B cell (primary cell): ENCODE data around the gene CAPZB. TPM values are rescaled to one million over a fixed set of nuclear protein-coding genes. Genes with fewer than 3 reads are reported as not detected.

Experiments
- ATAC-seq: fragments of 200-7000 bp; cut with Tn5 transposase; one replicate; pipeline ENCODE4 v1.10.0; 2021; ENCODE audit warnings: low read depth, mild to moderate bottlenecking, moderate number of reproducible peaks, moderate library complexity
- CTCF ChIA-PET: fragments of 350-600 bp; sonication (Branson Sonifier 250); formaldehyde crosslinking; loops from one replicate; lab custom pipeline; 2021; ENCODE audit warnings: antibody characterized with exemption, inconsistent platforms; lab: Charles Lee
- POLR2A ChIA-PET: fragments of 350-600 bp; sonication (Branson Sonifier 250); formaldehyde crosslinking; loops from one replicate; lab custom pipeline; 2021; ENCODE audit warnings: antibody characterized with exemption; lab: Charles Lee
- DNase-seq: peaks from one replicate; pipeline ENCODE4 v3.0.0; 2013
- H2AFZ ChIP-seq: 2 replicates; pipeline ENCODE4 v1.6.1; 2012; ENCODE audit warnings: mild to moderate bottlenecking, low read depth, low read length; ENCODE audit not compliant: insufficient read depth, poor library complexity, severe bottlenecking
- H3K27ac ChIP-seq, 2 donors: 1 replicate in 1 of 2; 2 replicates in 1 of 2; pipeline ENCODE4 v1.5.1; 2012 to 2013; ENCODE audit warnings: low read length in 2 of 2, mild to moderate bottlenecking in 2 of 2, moderate library complexity in 1 of 2
- H3K27me3 ChIP-seq, 4 experiments: fragments of 200-600 bp in 1 of 4; sonication (generic) in 1 of 4; replicated peaks in 1 of 4; 1 replicate in 2 of 4; 2 replicates in 2 of 4; pipeline versions ENCODE4 v1.6.1 to v1.7.0; 2013 to 2016; ENCODE audit warnings: low read length in 3 of 4, mild to moderate bottlenecking in 2 of 4, mixed read lengths in 1 of 4, moderate library complexity in 1 of 4; ENCODE audit not compliant: insufficient read depth in 4 of 4, control insufficient read depth in 3 of 4; ENCODE audit errors: control extremely low read depth in 1 of 4
- H3K36me3 ChIP-seq, 2 experiments: replicated peaks in 1 of 2; 1 replicate in 1 of 2; 2 replicates in 1 of 2; pipeline versions ENCODE4 v1.6.1 to v1.7.1; 2013; ENCODE audit warnings: low read length in 1 of 2; ENCODE audit not compliant: insufficient read depth in 2 of 2, control insufficient read depth in 1 of 2; ENCODE audit errors: control extremely low read depth in 1 of 2, extremely low read depth in 1 of 2
- H3K4me1 ChIP-seq, 2 donors: fragments of 200-600 bp in 1 of 2; sonication (generic) in 1 of 2; 1 replicate in 1 of 2; 2 replicates in 1 of 2; pipeline versions ENCODE4 v1.5.1 to v1.6.1; 2013 to 2017; ENCODE audit warnings: low read length in 2 of 2; ENCODE audit not compliant: control insufficient read depth in 2 of 2, insufficient read depth in 2 of 2
- H3K4me2 ChIP-seq: replicated peaks from 2 replicates; pipeline ENCODE3; 2012; ENCODE audit warnings: mild to moderate bottlenecking, low read depth, low read length; ENCODE audit not compliant: poor library complexity, severe bottlenecking
- H3K4me3 ChIP-seq, 5 experiments: fragments of 200-600 bp in 1 of 5; sonication (generic) in 1 of 5; 1 replicate in 3 of 5; 2 replicates in 2 of 5; pipeline versions ENCODE4 v1.5.1 to v1.7.0; 2011 to 2016; ENCODE audit warnings: low read length in 4 of 5, mild to moderate bottlenecking in 4 of 5, low read depth in 2 of 5, control low read depth in 1 of 5, moderate library complexity in 1 of 5; ENCODE audit not compliant: insufficient read depth in 1 of 5; ENCODE audit errors: control extremely low read depth in 1 of 5, extremely low read depth in 1 of 5
- H3K79me2 ChIP-seq: fragments of 200-600 bp; sonication (generic); one replicate; pipeline ENCODE4 v1.6.0; 2016; ENCODE audit warnings: low read length; ENCODE audit not compliant: control insufficient read depth, insufficient read depth
- H3K9ac ChIP-seq: fragments of 200-600 bp; sonication (generic); 2 replicates; pipeline ENCODE4 v1.6.1; 2017; ENCODE audit warnings: mild to moderate bottlenecking, low read length, moderate library complexity
- H3K9me3 ChIP-seq, 3 donors: one replicate each; pipeline versions ENCODE4 v1.6.1 to v1.7.1; 2013; ENCODE audit warnings: low read length in 2 of 3; ENCODE audit not compliant: control insufficient read depth in 2 of 3, insufficient read depth in 1 of 3; ENCODE audit errors: control extremely low read depth in 1 of 3
- H4K20me1 ChIP-seq: 2 replicates; pipeline ENCODE4 v1.6.0; 2012; ENCODE audit warnings: mild to moderate bottlenecking, low read length; ENCODE audit not compliant: insufficient read depth, control insufficient read depth, poor library complexity, severe bottlenecking
- H3K27ac Mint-ChIP-seq: one replicate; pipeline ENCODE4 v1.8.0; 2021; ENCODE audit warnings: mixed read lengths
- H3K27me3 Mint-ChIP-seq: one replicate; pipeline ENCODE4 v1.8.0; 2021; ENCODE audit warnings: mixed read lengths
- H3K4me1 Mint-ChIP-seq: one replicate; pipeline ENCODE4 v1.8.0; 2021; ENCODE audit warnings: mixed read lengths
- H3K4me3 Mint-ChIP-seq: one replicate; pipeline ENCODE4 v1.8.0; 2021; ENCODE audit warnings: mixed read lengths
- H3K9me3 Mint-ChIP-seq: one replicate; pipeline ENCODE4 v1.8.0; 2022; ENCODE audit warnings: mixed read lengths; ENCODE audit not compliant: insufficient read depth
- CTCF ChIP-seq: fragments of 200-600 bp; IDR thresholded peaks from one replicate; pipeline ENCODE4 v1.8.0; 2022; ENCODE audit warnings: antibody characterized with exemption, mild to moderate bottlenecking
- EZH2 ChIP-seq: IDR thresholded peaks from 2 replicates; pipeline ENCODE4 v1.6.1; 2012; ENCODE audit warnings: borderline replicate concordance, low read depth, mild to moderate bottlenecking, moderate library complexity, low read length; ENCODE audit not compliant: insufficient read depth, poor library complexity, severe bottlenecking
- WGBS: methylation state at CpG from one replicate; pipeline ENCODE4 v1.1.5; 2013; ENCODE audit warnings: missing lambda C conversion rate; ENCODE audit not compliant: insufficient coverage; 5-methylcytosine and 5-hydroxymethylcytosine counted together
- intact Hi-C: fragments of 100-400 bp; cut with micrococcal nuclease; formaldehyde crosslinking; loops from one replicate; pipeline ENCODE4 v1.10.0; 2022
- polyA plus RNA-seq: library from polyadenylated mRNA; depleted of rRNA; stranded (reverse); fragments of >200 nt; gene quantifications from 2 replicates; pipeline ENCODE4 v1.2.3, GENCODE V29; 2012
- total RNA-seq, 2 donors: library from RNA; stranded (reverse); fragments of 120-200 nt in 1 of 2; gene quantifications; 1 replicate in 1 of 2; 2 replicates in 1 of 2; pipeline versions ENCODE4 v1.2.3 to v1.2.4, GENCODE V29; 2013 to 2022

CAPZB gene
- total and polyA plus RNA-seq, 2 donors (not counting 1 experiment from before 2014, with no cell fraction given): 126 to 193 TPM

DNA sequence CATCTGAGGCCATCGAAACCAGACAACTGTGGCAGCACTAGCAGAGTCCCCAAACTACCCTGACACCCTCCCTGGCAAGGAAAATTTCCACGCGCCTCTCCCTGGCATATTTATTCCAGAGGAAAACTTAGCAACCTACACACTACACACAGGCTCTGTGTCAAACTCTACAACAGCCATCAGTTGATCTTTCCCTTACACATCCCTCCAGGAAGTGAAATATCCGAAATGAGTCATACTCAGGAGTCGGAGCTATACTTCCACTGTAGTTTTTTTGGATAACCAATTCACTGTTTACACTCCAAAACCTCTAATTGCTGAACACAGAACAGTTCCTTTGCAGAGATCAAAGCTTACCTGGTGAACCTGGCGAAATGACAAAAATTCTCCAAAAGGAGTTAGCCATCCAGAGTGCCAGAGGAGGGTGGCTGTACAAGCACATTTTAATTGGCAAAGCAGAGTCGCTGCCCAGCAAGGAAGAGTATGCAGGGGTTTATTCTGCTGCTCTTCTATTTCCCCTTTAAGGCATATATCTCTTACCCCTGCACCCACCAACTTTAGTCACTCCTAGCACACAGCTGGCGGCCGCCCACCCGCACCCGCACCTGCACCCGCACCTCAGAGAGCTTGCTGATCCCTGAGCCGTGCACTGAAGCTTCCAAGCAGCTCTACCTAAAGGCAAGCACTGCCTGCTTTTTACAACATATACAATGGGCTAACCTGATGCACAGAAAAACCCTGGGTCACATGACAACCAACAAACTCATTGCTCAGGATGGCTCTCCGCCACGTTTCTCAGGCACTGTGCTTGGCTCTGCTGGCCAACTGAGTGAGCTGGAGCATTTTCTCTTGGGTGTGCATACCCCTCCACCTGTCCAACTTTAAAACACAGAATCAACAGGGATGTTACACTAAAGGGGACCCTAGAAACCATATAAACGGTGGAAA, 54.9 kb downstream of the CAPZB start:
- intact Hi-C loops: no loop called here
- H3K27ac ChIP-seq: no peak overlapping the region
- WGBS: 60% methylated on average over 15 of the region's 16 CpGs
- Mint-ChIP-seq H3K27ac (peak overlapping the region; percentile 72), H3K4me3 (peak overlapping the region; percentile 18), H3K27me3 (no peaks in the 10 kb centered on the region), H3K9me3 (no peaks in the 10 kb centered on the region), H3K4me1 (peaks cover 67% of the 10 kb centered on the region)
- peaks cover 97% of the 10 kb centered on the region for H4K20me1 ChIP-seq
- H3K4me3 ChIP-seq: no peak overlapping the region
- no peaks in the 10 kb centered on the region for H3K27me3 ChIP-seq
- ChIA-PET POLR2A (no interaction called here), CTCF (interaction anchor here (0.6 kb wide), 1 partner anchor 42 kb away, joined by 3 read pairs; no protein-coding TSS in a partner anchor)
- no peak overlapping the region for H2AFZ ChIP-seq
- H3K9me3 ChIP-seq: no peaks in the 10 kb centered on the region
- peaks cover 3 to 19% of the 10 kb centered on the region in 2 experiments for H3K36me3 ChIP-seq
- H3K4me1 ChIP-seq: peaks cover 8 to 23% of the 10 kb centered on the region in 2 donors
- ATAC-seq (no peak), DNase-seq (no peak)
- peaks cover 98% of the 10 kb centered on the region for H3K79me2 ChIP-seq
- TF ChIP-seq CTCF: no peak
- TF ChIP-seq EZH2: no peak
- H3K4me2 ChIP-seq: peak overlapping the region; percentile 7
- no peak overlapping the region for H3K9ac ChIP-seq

DNA sequence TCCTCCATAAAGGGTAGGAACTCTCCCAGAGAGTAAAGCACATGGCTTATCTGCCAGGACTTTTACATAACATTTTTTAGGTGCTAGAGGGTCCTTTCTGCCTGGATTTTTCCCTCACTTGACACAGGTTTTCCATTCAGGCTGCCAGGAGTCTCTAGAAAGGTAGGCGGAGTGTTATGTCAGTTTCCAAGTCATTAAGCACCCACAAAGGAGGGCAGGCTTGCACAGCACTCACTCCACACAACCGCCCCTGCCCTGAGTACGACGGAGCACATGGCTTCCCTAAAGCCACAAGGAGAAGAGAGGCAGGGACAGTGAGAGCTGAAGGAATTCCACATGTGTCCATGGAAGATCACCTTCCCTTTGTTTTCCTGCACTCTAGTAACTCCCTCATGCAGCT, 55.7 kb downstream of the CAPZB start:
- intact Hi-C loops: no loop called here
- Mint-ChIP-seq H3K4me3 (no peak overlapping the region), H3K27me3 (no peaks in the 10 kb centered on the region), H3K27ac (peak overlapping the region; percentile 50), H3K9me3 (no peaks in the 10 kb centered on the region), H3K4me1 (peaks cover 69% of the 10 kb centered on the region)
- Histone ChIP-seq H2AFZ (no peak overlapping the region), H3K4me2 (no peak overlapping the region), H3K36me3 (peaks cover 3 to 19% of the 10 kb centered on the region in 2 experiments), H3K4me1 (peaks cover 8 to 23% of the 10 kb centered on the region in 2 donors), H4K20me1 (peaks cover 97% of the 10 kb centered on the region), H3K9me3 (no peaks in the 10 kb centered on the region), H3K9ac (no peak overlapping the region), H3K4me3 (no peak overlapping the region), H3K27ac (peak overlapping the region in 1 of 2 donors; percentile 5), H3K27me3 (no peaks in the 10 kb centered on the region), H3K79me2 (peaks cover 99% of the 10 kb centered on the region)
- TF ChIP-seq EZH2 (no peak), CTCF (no peak)
- DNase-seq: no peak
- no peak for ATAC-seq
- POLR2A ChIA-PET: no interaction called here
- WGBS: 100% methylated on average over 3 of the region's 4 CpGs
- CTCF ChIA-PET: no interaction called here
